NCI-H774 (cell line): ENCODE results near the gene EPAS1.

Experiments
- DNase-seq: peaks from one replicate; lab custom pipeline; 2025; lab: John Stamatoyannopoulos, UW

Gene EPAS1

DNA sequence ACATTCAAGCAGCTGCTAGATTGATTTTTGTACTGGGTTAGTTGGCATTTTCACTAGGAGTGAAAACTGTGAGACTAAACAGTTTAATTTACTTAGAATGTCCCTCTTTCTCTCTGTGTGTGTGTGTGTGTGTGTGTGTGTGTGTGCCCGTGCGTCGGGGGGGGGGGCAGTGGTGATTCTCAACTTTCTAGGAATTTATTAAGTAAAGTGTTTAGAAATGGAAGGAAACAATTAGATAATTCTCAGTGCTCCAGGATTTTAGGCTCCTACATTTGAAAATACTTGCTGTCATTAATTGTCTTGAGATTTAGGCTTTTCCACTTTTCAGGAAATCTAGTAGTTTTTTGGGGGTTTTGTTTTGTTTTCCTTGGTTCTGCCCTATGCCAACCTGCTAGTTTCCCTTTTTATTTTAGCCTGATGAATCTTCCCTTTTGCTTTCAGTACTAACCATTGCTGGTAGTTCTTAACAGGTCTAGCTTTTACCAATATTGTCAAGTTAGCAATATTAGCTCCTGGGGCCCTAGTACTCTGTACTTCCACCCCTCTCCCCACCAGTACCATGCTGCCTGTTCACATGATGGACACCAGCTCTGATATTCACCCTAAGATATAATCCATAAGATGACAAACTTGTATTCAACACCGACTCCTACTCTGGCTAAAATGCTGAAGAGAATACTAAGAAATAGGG is 4.9 kb downstream of the EPAS1 start:
- no peak for DNase-seq

- DNase-seq: no peak
Observed at GRCh38 chr2:46303233-46303632, 6.0 kb downstream of the EPAS1 start.

DNA sequence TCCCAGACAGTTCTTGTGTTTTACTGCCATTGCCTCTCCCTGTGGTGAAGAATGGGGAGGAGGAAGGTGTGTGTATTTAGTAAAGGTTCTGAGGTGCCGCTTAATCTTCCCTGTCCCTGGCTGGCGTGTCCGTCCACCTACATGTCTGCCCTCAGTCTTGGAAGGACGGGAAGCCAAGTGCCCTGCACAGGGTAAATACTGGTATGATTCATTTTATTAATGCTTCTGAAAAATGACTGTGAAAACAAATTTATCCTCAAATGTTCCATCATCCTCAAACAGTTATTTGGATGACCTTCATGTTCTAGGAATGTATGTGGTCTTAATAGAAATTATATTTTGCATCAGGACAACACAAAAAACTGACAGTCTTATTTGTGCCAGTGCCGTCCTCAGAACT is 6.6 kb downstream of the EPAS1 start:
- no peak for DNase-seq

GRCh38 chr2:46304635-46305034 is 7.4 kb downstream of the EPAS1 start:
- DNase-seq: no peak

DNA sequence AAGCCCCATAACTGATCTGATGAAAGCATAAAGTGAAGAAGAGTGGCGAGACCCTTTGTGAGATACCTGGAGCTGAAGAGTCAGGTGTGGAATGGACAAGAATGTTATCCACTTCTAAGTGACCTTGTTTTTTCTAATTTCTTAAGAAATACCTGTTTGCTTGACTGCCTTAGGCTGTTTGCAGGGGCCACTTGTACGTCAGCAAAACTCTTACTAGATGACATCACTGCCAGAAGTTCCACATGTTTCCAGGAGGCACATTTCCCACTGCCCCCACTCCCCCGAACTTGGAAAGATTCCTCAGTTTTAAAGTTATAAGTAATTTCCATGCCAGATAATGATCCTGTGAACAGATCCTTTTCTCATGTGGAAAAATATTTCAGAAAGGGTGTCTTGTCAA is 8.0 kb downstream of the EPAS1 start:
- DNase-seq: no peak

- no peak for DNase-seq
Observed at GRCh38 chr2:46305767-46306166, 8.6 kb downstream of the EPAS1 start.

DNA sequence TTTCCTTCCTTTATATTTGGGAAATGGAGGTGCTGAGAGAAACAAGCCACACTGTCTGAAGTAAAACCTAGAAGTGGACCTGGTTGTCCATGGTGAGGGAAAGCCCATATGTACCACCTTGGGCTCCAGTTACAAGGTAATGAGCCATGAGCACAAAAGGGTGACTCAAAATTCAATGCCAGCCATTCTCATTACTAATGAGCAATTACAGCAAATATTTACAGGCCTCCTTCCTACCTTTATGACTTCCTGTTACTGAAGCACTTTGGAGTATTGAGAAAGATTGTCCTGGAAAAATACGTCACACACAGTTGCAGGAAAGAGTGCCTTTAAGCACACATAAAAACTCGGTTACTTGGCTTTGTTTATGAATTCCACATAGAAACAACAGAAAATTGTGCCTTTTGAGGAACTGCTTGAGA is 9.1 kb downstream of the EPAS1 start:
- peak; percentile 92 for DNase-seq

GRCh38 chr2:46306988-46307655 is 9.9 kb downstream of the EPAS1 start:
- DNase-seq: no peak

GRCh38 chr2:46308081-46308480 is 10.9 kb downstream of the EPAS1 start:
- DNase-seq: no peak

DNA sequence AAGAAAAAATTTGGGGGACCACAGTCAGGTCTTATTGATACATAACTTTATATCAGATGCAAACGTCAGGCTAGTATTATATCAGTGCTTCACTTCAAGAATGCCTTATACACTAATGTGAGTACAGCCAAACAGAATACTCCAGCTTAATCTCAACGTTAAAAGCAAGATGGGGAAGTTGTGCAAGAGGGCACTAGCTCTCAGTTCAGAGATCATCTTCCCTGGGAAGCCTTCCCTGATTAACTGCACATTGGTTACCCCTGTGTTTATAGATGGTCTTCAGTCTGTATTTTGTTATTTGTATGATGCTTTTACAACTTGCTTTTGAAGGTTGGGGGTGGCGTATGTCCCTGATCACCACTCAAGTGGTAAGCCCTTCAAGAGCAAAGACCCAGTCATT is 11.4 kb downstream of the EPAS1 start:
- DNase-seq: no peak

GRCh38 chr2:46309052-46309953 is 12.1 kb downstream of the EPAS1 start:
- DNase-seq: no peak

- DNase-seq: no peak
Observed at GRCh38 chr2:46310446-46310845, 13.2 kb downstream of the EPAS1 start.

DNA sequence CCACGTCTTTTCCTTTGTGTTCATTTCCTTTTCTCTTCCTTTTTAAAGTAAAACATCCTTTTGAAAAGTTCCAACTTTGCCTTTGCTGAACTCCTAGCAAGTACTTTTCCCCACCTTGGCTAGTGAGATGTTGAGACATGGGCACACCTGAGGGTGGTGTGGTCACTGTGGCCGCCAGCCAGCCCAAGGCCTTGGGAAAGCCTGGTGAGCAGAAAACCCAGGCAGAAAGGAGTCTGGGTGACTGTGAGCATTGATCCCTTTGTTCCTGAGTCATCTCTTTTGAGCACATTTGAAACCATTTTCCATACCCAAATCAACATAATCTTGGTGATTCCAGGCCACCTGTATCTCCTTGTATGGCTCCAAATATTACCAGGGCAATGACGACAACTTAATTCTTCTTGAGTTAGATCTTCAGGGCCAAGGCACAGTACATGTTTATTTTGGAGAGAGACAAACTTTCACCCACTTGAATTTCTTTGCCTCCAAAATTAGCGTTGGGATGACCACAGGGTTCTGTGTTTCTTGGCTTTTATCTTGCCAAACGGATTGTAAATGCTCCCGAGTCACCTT is 14.5 kb downstream of the EPAS1 start:
- no peak for DNase-seq

DNA sequence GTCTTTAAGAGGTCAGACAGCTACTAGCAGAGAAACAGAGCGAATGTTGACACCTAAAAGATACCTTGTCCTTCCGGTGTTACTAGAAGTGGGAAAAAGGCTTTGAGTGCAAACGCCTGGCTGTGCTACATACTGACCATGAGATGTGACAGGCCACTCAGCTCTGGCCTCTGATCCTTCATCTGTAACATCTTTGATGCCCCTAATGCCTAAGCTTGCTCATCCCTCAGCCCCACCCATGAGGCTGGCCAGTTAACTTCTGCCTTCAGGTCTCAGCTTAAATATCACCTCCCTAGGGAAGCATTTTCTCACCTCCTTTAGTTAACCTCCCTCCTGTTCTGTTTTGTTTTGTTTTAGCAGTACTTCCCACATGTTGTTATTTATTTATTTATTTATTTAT is 15.9 kb downstream of the EPAS1 start:
- DNase-seq: no peak

DNA sequence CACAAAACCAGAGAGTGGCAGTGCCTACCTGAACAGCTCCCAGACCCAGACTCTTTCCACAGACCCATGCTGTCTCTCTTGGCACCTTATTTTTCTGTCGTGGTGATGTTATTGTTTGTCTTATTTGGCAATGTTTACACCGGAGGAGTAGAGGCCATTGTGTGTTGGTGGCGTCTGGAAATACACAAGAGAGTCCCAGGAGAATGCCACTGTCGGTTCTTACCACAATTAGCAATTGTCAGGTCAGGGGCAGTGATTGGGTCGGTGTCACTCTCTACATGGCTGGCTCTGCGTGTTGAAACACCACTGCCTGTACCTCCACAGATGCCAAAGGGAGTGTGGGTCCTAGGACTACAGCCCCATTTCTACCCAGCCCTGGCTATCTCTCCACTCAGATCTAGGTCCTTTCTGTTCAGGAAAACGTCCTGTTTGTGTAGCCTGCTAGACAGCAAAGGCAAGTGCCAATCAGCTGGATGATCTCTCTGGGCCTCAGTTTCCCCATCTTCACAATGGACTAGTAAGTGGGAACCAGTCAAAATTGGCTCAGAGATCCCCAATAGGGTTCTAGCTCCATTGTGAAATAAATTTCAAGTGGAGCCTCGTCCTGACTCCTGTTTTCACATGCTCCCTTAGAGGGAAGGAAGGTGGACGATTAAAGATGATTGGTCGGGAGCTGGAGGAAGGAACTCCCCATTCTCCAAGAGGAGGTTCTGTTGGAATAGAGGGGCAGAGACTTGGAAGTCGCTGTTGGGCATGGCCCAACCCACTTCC is 17.0 kb downstream of the EPAS1 start:
- no peak for DNase-seq

DNA sequence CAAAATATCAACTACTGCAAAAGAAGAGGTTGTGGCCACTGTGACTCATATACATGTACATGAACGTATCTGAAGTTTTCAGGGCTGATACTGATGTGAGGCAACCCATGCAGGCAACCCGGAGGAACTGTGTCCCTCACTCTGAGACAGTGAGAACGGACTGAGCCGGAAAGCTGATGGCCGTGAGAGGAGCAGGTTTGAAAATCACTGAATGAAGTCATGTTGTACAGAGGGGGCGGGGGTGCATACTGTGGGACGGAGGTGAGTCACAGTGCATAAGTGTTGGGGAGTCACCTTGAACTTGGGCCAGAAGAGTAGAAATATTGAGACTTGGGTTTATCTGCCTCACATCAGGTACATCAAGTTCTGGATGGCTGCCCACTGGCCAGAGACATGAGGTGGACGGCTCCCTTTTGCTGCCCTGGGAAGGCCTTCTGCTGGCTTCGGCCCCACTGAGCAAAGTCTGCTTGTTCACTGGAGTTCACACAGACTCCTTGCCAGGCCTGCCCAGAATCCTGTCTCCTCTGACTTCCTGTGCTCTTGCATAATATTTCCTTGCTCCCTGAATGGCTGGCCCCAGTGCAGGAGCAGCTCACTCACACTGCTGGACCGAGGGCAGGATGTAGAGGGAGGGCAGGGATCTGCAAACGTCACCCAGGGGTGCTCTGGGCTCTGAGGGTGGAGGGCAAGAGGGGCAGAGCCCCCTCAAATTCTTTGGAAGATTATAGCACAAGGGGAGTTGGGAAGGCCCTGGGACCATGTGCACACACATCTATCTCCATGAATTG is 18.1 kb downstream of the EPAS1 start:
- no peak for DNase-seq

DNA sequence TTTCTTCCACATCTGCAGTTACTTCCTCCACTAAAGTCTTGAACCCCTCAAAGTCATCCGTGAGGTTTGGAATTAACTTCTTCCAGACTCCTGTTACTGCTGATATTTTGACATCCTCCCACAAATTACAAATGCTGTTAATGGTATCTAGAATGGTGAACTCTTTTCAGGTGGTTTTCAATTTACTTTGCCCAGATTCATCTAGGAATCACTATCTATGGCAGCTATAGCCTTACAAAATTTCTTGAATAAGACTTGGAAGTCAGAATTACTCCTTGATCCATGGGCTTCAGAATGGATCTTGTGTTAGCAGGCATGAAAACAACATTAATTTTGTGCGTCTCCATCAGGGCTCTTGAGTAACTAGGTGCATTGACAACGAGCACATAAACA is 19.9 kb downstream of the EPAS1 start:
- DNase-seq: no peak

GRCh38 chr2:46318579-46319460 is 21.6 kb downstream of the EPAS1 start:
- no peak for DNase-seq

DNA sequence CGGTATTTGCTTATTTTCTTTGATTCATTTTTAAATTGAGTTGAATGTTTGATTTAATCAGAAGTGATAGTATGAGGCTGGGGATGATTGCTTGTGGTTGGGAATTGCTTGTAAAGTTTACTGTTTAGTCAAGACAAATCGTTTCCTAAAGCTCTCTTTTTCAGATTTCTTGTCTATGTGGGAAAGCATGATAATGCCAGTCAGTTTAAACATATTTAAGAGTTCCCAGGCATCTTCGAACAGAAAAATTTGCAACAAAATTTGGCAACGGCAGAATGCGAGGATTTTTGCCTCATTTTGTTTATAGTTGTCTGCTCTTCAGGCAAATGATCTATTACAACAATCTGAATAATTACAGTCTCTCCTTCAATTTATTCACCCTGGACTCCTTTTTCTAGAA is 22.5 kb downstream of the EPAS1 start:
- DNase-seq: no peak

- DNase-seq: peak; percentile 38
Observed at GRCh38 chr2:46320141-46320567, 22.9 kb downstream of the EPAS1 start.
